ENCODE data around the gene ZNF831.

The ZNF831 gene

GRCh38 chr20:59141818-59142581 is 21.6 kb upstream of the ZNF831 start:
- no peak for FAIRE-seq

- FAIRE-seq, result no peak
These were observed 20.3 kb upstream of the ZNF831 start for GRCh38 chr20:59143326-59143725.

GRCh38 chr20:59144179-59144830 is 19.3 kb upstream of the ZNF831 start:
- FAIRE-seq, result no peak

- FAIRE-seq, result no peak
These were observed 18.8 kb upstream of the ZNF831 start for GRCh38 chr20:59144831-59145196.

- no peak for FAIRE-seq
These were observed 18.2 kb upstream of the ZNF831 start for GRCh38 chr20:59145247-59145923.

- FAIRE-seq, result no peak
These were observed 17.5 kb upstream of the ZNF831 start for GRCh38 chr20:59145924-59146779.

GRCh38 chr20:59146780-59147565 is 16.6 kb upstream of the ZNF831 start:
- no peak for FAIRE-seq

GRCh38 chr20:59147586-59147985 is 16.0 kb upstream of the ZNF831 start:
- FAIRE-seq, result no peak

GRCh38 chr20:59148701-59149493 is 14.7 kb upstream of the ZNF831 start:
- FAIRE-seq, result no peak

GRCh38 chr20:59149678-59150504 is 13.7 kb upstream of the ZNF831 start:
- no peak for FAIRE-seq

GRCh38 chr20:59150821-59151251 is 12.8 kb upstream of the ZNF831 start:
- no peak for FAIRE-seq

GRCh38 chr20:59151391-59151790 is 12.2 kb upstream of the ZNF831 start:
- FAIRE-seq, result no peak

GRCh38 chr20:59151820-59152219 is 11.8 kb upstream of the ZNF831 start:
- FAIRE-seq, result no peak

GRCh38 chr20:59152559-59153354 is 10.9 kb upstream of the ZNF831 start:
- FAIRE-seq, result no peak

- no peak for FAIRE-seq
These were observed 10.3 kb upstream of the ZNF831 start for GRCh38 chr20:59153355-59153681.

- no peak for FAIRE-seq
These were observed 9.8 kb upstream of the ZNF831 start for GRCh38 chr20:59153832-59154231.

GRCh38 chr20:59154317-59155013 is 9.2 kb upstream of the ZNF831 start:
- no peak for FAIRE-seq

GRCh38 chr20:59157064-59157463 is 6.6 kb upstream of the ZNF831 start:
- no peak for FAIRE-seq

- FAIRE-seq, result no peak
These were observed 6.1 kb upstream of the ZNF831 start for GRCh38 chr20:59157531-59157930.
